ENCODE results near the gene SARDH. TPM values are rescaled to one million over a fixed set of nuclear protein-coding genes. Genes with fewer than 3 reads are reported as not detected.

Gene SARDH
- total and polyA plus RNA-seq, 9 of the 15 experiments (the other 6 are each of a cell fraction or from before 2014, with no cell fraction given) = 0.14 TPM; not detected in 8

DNA sequence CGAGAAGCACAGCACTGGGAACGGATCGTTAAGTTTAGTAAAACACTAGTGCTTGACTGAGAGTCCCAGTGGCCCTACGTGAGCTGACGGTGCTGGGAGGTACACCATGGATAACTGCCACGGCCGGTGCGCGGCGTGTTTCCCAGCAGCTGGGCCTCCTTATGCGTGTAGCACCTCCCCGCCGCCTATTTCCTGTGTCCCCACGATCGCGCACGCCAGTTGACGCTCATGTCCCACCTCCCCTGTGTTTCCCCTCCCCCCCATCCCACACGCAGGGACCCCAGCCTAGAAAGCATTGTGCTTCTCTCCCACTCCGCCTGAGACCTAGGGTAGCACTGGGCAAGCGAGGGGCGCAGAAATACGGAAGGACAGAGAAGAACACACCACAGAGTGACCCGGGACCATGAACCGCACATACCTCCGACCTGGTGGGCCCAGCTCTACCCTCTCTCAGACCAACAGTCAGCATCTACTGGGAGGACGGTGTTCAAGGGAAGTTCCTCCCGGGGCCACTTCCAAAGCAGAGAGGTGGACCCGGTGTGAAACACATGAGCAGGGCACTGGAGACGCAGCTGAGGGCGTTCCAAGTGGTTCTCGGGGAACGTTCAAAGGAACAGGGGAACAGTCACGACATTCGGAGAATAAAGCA, 56.4 kb downstream of the SARDH start (continued):
- TF ChIP-seq, protein P1, sequence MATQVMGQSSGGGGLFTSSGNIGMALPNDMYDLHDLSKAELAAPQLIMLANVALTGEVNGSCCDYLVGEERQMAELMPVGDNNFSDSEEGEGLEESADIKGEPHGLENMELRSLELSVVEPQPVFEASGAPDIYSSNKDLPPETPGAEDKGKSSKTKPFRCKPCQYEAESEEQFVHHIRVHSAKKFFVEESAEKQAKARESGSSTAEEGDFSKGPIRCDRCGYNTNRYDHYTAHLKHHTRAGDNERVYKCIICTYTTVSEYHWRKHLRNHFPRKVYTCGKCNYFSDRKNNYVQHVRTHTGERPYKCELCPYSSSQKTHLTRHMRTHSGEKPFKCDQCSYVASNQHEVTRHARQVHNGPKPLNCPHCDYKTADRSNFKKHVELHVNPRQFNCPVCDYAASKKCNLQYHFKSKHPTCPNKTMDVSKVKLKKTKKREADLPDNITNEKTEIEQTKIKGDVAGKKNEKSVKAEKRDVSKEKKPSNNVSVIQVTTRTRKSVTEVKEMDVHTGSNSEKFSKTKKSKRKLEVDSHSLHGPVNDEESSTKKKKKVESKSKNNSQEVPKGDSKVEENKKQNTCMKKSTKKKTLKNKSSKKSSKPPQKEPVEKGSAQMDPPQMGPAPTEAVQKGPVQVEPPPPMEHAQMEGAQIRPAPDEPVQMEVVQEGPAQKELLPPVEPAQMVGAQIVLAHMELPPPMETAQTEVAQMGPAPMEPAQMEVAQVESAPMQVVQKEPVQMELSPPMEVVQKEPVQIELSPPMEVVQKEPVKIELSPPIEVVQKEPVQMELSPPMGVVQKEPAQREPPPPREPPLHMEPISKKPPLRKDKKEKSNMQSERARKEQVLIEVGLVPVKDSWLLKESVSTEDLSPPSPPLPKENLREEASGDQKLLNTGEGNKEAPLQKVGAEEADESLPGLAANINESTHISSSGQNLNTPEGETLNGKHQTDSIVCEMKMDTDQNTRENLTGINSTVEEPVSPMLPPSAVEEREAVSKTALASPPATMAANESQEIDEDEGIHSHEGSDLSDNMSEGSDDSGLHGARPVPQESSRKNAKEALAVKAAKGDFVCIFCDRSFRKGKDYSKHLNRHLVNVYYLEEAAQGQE (IDR thresholded peaks at IDR 0.05; ENCODE audit: borderline replicate concordance) = no peak
- TF ChIP-seq, protein P1 (CRISPR knock-in tag; IDR thresholded peaks at IDR 0.05; ENCODE audit: low read depth) = no peak
- TF ChIP-seq, protein P2, sequence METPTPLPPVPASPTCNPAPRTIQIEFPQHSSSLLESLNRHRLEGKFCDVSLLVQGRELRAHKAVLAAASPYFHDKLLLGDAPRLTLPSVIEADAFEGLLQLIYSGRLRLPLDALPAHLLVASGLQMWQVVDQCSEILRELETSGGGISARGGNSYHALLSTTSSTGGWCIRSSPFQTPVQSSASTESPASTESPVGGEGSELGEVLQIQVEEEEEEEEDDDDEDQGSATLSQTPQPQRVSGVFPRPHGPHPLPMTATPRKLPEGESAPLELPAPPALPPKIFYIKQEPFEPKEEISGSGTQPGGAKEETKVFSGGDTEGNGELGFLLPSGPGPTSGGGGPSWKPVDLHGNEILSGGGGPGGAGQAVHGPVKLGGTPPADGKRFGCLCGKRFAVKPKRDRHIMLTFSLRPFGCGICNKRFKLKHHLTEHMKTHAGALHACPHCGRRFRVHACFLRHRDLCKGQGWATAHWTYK (CRISPR knock-in tag; IDR thresholded peaks at IDR 0.05) = no peak
- TF ChIP-seq TAL1 (IDR thresholded peaks at IDR 0.05) (no peak), SAFB (IDR thresholded peaks at IDR 0.05; ENCODE audit: borderline replicate concordance, low read depth, low read length) (no peak)
- TF ChIP-seq, protein P3, sequence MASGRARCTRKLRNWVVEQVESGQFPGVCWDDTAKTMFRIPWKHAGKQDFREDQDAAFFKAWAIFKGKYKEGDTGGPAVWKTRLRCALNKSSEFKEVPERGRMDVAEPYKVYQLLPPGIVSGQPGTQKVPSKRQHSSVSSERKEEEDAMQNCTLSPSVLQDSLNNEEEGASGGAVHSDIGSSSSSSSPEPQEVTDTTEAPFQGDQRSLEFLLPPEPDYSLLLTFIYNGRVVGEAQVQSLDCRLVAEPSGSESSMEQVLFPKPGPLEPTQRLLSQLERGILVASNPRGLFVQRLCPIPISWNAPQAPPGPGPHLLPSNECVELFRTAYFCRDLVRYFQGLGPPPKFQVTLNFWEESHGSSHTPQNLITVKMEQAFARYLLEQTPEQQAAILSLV (tag; IDR thresholded peaks at IDR 0.05) = no peak
- TF ChIP-seq, protein P4, sequence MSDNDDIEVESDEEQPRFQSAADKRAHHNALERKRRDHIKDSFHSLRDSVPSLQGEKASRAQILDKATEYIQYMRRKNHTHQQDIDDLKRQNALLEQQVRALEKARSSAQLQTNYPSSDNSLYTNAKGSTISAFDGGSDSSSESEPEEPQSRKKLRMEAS (CRISPR knock-in tag; IDR thresholded peaks at IDR 0.05) = no peak
